DOHH2 (cell line): ENCODE measurements around the gene DRG2.

Experiments
- EZH2phosphoT487 ChIP-seq: fragments of 200-600 bp; sonication (generic); IDR thresholded peaks from 2 replicates; pipeline ENCODE4 v1.6.1; 2017; ENCODE audit warnings: borderline replicate concordance, mild to moderate bottlenecking, antibody characterized with exemption, low read length, moderate library complexity, mixed read lengths
- TF ChIP-seq, protein P1 (sequence below): fragments of 200-600 bp; sonication (generic); IDR thresholded peaks from one replicate; pipeline ENCODE4 v1.5.1; 2014; ENCODE audit warnings: antibody characterized with exemption, mild to moderate bottlenecking, low read depth, low read length; ENCODE audit not compliant: poor library complexity, severe bottlenecking

DNA sequence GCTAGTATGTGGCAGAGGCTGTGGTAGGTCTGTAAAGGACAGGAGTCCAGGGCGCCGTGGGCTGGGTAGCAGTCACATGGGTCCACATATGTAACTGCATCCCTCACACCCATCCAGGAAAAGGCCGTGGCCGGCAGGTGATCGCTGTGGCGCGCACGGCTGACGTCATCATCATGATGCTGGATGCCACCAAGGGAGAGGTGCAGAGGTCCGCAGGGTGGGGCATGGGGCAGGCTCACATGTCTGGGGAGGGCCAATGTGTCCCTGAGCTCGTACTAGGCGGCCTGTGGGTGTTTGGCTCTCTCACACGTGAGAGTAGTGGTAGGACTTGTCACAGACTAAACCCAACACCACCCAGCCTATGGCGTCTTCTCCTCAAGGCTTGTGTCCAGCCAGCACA is 11.8 kb downstream of the DRG2 start:
- TF ChIP-seq, protein P1, sequence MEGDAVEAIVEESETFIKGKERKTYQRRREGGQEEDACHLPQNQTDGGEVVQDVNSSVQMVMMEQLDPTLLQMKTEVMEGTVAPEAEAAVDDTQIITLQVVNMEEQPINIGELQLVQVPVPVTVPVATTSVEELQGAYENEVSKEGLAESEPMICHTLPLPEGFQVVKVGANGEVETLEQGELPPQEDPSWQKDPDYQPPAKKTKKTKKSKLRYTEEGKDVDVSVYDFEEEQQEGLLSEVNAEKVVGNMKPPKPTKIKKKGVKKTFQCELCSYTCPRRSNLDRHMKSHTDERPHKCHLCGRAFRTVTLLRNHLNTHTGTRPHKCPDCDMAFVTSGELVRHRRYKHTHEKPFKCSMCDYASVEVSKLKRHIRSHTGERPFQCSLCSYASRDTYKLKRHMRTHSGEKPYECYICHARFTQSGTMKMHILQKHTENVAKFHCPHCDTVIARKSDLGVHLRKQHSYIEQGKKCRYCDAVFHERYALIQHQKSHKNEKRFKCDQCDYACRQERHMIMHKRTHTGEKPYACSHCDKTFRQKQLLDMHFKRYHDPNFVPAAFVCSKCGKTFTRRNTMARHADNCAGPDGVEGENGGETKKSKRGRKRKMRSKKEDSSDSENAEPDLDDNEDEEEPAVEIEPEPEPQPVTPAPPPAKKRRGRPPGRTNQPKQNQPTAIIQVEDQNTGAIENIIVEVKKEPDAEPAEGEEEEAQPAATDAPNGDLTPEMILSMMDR, result no peak
- no peak for TF ChIP-seq EZH2phosphoT487
